GM18868 (cell line): ENCODE results near the gene EFNA4.

Experiments
- ATAC-seq: cut with Tn5 transposase; IDR thresholded peaks from one replicate; pipeline ENCODE4 v1.9.1; 2021; ENCODE audit warnings: mild to moderate bottlenecking, moderate library complexity; ENCODE audit not compliant: unreplicated experiment

The EFNA4 gene, protein sequence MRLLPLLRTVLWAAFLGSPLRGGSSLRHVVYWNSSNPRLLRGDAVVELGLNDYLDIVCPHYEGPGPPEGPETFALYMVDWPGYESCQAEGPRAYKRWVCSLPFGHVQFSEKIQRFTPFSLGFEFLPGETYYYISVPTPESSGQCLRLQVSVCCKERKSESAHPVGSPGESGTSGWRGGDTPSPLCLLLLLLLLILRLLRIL

DNA sequence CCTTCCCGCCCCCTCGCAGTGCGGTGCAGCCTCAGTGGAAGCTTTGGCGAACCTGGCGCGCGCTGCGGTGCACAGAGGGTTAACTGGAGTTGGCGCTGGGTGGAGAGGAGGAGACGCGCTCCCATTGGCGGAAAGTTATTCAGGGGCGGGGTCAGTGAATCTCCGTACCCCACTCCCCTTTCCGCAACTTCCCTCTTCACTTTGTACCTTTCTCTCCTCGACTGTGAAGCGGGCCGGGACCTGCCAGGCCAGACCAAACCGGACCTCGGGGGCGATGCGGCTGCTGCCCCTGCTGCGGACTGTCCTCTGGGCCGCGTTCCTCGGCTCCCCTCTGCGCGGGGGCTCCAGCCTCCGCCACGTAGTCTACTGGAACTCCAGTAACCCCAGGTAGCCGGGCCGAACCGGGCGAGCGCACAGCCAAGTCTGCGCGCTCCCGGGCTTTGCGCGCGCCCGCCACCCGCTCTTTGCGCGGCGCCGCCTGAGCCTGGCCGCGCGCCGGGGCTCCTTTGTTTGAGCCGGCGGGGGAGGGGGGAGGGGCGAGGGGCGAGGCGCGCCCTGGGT, at the start of gene EFNA4:
Gene EFNA4, plus strand, starts transcription at position 191 of the 561 bp plus-strand sequence. Its CDS starts 84 bp downstream, at position 275.
- peak; percentile 73 for ATAC-seq

DNA sequence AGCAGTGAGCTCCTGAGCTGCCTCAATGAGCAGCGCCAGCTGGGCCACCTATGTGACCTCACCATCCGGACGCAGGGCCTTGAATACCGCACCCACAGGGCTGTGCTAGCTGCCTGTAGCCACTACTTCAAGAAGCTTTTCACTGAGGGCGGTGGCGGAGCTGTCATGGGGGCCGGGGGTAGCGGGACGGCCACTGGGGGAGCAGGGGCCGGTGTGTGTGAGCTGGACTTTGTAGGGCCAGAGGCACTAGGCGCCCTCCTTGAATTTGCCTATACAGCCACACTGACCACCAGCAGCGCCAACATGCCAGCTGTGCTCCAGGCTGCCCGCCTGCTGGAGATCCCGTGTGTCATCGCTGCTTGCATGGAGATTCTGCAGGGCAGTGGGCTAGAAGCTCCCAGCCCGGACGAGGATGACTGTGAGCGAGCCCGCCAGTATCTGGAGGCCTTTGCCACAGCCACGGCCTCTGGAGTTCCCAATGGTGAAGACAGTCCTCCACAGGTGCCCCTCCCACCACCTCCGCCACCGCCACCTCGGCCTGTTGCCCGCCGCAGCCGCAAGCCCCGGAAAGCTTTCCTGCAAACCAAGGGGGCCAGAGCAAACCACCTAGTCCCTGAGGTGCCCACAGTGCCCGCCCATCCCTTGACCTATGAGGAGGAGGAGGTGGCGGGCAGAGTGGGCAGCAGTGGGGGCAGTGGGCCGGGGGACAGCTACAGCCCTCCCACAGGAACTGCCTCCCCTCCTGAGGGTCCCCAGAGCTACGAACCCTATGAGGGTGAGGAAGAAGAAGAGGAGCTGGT, 48.6 kb upstream of the EFNA4 start:
- ATAC-seq = no peak

DNA sequence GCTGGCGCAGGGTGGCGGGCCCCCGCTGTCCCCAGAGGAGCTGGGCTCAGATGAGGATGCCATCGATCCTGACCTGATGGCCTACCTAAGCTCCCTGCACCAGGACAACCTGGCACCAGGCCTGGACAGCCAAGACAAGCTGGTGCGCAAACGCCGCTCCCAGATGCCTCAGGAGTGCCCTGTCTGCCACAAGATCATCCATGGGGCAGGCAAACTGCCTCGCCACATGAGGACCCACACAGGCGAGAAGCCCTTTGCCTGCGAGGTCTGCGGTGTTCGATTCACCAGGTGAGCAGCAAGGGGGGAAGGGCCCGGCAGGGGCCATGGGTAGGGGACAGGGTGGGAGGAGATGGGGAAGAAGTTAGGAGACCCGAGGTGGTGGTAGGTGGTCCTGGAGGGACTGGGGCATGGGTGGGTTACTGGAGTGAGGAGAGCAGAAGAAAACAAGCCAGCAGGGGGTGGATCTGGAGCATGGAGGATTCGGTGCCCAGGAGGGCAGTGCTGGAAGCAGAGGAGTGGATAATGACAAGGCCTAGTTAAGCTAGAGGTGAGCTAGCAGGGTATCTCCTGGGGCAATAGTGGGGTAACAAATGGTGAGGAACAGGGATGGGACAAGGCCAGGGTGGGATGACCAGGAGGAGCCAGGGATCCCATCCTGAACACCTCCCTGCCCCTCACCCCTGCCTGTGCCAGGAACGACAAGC, 47.9 kb upstream of the EFNA4 start:
- ATAC-seq = no peak

DNA sequence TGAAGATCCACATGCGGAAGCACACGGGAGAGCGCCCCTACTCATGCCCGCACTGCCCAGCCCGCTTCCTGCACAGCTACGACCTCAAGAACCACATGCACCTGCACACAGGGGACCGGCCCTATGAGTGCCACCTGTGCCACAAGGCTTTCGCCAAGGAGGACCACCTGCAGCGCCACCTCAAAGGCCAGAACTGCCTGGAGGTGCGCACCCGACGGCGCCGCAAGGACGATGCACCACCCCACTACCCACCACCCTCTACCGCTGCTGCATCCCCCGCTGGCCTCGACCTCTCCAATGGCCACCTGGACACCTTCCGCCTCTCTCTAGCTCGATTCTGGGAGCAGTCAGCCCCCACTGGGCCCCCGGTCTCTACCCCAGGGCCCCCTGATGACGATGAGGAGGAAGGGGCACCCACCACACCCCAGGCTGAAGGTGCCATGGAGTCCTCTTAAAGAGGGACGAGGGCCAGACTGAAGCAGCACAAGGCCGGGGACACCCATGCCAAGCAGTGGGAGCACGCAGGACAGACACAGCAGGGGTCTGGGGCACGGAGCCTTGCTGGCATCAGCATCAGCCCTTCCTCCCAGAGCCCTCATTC, 47.2 kb upstream of the EFNA4 start:
- no peak for ATAC-seq

DNA sequence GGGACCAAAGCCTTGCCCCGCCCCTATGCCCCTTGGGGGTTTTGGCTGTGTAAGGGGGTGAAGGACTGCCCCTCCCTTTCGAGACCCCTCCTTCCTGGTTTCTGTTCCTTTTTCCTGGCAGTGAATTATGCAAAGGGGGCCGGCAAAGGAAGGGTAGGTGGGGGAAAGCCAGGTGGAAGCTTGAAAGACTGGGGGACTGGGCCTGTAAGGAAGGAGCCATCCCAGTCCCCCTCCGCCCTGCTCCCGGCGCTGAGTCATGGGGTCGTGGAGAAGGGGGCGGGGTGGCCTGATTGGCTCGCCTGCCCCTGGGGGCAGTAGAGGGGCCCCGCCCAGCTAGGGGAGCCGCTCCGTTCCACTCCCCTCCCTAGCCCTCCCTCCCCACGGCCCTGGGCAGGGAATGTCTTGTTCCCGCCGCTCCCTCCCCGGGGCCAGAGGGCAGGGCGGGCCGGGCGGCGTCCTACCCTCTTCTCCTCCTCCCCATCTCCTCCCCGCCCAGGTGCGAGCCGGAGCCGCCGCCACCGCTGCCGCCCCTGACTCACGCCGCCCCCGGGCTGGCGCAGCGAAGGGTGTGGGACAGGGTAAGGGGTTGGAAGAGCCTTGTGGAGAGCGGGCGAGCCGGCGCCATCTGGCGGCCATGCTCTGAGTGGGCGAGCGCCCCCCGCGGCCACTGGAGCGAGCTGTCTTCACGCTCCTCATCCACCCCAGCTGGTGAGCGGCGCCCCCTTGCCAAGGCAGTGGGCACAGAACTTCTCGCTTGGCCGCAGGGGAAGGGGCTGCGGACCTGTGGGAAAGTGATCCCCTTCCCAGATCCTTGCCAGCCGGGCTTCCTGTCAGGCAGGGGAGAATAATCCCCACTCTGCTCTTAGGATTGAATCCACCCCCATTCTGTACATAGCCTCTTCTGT, 46.2 kb upstream of the EFNA4 start:
- peak; percentile 80 for ATAC-seq

DNA sequence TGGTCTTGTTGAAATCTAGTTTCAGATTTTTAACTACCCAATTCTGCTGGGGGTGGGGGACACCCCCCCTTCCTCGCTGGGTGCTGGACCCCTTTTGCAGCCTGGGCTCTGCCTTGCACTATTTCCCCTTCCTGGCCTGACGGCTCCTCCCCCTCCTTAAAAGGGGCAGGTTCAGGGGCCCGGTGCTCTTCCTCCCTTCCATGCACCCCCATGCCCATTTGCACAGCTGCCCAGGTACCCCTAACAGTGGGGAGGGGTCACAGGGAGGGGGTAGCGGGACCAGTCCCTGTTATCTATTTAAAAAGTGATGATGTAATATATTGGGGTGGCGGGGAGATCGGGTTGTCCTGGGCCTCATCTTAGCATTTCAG, 45.6 kb upstream of the EFNA4 start:
- ATAC-seq = peak; percentile 8

DNA sequence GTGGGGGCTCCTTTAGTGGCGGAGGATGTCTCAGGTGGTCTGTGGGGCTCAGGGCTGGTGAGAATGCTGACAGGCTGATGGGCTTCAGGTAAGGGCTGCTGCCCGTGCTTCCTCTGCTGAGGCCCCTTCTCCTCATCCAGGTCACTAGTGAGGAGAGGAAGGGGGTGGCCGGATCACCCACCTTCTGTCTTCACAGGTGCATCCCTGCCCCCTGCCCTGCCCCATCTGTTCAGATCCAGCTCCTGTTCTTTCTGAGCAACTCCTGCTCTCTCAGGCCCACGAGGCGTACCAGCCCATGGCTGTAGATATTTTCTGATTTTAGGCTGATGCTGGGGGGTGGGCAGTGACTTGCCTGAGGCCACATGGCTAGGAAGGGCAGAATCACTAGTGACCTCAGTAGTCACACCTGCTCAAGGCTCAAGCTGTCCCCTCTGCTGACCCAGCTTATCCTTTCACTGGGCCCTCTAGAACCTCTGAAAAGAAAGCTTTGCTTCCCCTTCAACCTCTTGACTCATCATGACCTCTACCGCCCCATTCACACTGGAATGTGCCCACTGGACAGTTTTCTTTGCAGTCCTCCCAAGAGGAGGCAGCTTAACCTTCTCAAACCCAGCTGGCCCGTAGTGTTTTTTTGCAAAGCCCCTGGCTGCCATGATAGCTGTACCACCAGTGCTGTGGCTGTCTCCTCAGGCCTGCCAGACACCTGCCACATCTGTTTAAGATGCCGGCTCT, 44.8 kb upstream of the EFNA4 start:
- no peak for ATAC-seq

DNA sequence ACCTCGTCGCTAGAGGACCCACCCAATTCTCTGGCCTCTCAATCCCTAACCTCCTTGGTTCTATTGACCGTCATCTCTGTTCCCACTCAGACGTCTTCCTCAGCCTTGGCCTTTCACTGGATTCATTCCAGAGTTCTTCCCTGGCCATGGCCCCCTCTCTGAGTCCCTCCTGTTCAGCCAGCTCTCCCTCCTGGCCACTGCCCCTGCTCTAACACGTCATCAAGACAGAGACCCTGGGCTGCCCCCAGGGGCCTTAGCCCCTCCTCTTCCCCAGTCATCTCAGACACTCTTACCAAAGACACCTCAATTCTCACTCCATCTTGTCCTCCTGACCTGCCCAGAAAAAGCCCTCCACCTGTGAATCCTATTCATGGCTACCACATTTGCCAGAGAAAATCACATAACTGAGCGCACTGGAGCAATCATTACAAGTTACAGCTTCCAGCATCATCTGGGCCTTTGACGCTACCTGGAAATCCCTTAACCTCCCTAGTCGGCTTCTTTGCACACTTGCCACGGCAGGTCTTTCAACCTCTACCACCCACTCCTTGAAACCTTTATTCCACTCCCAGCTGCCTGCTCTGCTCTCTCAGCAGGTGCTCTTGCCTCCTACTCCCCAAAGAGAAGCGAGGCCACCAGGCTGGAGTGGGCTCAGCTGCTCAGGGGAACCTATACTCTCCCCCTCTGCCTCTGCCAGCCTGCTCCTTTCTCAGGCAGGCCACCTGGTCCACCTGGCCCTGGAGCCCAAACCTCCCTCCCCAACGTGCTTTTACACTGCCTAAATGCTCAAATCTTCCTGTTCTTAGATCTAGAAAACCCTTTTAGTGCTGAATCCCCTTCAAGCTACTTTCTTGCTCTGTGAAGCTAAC, 43.9 kb upstream of the EFNA4 start:
- ATAC-seq = no peak

DNA sequence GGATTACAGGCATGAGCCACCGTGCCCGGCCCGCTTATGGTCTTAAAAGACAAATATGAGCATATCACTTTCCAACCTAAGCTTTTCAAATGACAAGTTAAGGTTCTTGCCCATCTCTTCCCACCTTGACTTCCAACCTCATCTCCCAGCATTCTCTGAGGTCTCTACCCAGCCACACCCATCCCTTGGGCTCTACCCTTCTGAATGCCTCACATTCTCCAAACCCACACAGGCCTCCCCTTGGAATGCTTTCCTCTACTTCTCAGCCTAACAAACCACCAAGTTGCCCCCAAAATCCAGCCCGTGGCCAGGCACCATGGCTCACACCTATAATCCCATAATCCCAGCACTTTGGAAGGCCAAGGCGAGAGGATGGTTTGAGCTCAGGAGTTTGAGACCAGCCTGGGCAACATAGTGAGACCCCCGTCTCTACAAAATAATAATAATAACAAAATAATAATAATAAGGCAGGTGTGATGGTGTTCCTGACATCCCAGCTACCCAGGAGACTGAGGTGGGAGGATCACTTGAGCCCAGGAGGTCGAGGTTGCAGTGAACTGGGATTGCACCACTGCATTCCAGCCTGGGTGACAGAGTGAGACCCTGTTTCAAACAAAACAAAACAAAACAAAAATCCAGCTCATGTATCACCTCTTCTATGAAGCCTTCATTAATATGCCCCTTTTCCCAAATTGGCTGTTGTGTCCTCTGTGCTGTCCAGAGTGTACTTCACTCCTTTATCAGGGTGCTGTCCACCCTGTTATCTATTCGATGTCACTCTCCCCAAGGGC, 41.2 kb upstream of the EFNA4 start:
- ATAC-seq = no peak

DNA sequence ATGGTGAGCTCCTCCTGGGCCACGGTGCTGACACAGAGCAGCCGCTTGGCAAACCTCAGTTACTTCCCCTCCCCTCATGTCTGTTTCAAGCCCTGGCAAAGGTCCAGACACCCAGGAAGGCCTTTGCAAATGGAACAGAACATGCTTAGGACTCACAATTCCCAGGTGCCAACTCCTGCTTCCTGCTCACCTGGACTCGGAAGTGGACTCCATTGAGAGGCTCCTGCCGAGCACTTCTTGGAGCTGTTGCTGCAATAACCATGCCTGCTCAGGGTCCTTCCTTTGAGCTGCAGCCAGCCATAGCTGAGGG, 40.7 kb upstream of the EFNA4 start:
- ATAC-seq = no peak

DNA sequence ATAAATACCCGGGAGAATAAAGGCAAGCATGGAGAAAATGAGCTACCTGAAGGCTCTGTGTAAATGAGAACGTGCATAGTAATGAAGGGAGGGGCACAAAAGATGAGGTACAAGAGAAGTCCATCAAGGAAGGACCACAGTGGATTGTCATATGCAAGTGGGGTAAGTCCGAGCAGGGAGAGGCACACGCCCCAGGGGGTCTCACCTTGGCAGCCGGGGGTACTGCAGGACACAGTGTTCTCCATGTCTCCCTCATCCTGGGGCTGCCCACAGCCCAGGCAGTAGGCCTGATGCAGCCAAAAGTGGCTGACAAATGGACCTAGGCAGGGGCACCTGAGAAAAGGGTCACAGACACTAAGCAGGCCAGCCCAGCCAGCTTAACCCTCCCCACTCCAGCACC, 39.9 kb upstream of the EFNA4 start:
- no peak for ATAC-seq

DNA sequence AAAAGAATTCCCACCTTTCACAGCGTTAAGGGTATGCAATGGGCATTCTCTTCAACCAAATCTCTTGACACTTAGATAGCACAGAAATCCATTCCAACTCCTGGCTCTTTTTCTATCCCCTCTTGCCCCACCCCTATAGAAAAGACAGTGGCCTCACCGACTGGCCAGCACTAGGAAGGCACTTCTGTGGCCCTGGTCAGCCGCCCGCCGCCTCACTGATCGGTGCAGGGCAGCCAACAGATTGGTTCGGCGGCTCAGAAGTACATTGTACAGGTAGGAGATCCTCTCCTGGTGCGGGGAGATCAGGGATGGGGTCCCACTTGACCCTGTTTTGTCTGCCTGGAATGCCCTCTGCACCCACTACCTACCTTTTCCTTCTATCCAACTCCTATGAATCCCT, 39.2 kb upstream of the EFNA4 start:
- no peak for ATAC-seq

DNA sequence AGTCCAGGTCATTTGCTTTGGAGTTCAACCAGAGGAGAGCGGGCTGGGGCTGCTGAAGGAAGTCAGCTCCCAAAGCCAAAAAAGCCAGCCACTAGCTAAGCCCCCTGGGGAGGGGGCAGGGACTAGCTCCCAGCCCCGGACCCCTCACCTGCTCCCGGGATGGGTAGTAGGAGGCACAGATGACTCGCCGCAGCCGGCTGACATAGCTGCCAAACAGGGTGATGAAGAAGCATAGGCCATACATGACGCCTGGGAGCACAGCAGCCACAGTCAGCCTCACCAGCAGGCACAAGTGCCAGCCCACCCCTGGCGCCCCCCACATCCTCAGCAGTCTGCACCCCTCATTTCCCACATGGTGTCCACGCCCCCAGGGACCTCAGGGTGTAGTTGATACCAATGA, 37.4 kb upstream of the EFNA4 start:
- no peak for ATAC-seq

DNA sequence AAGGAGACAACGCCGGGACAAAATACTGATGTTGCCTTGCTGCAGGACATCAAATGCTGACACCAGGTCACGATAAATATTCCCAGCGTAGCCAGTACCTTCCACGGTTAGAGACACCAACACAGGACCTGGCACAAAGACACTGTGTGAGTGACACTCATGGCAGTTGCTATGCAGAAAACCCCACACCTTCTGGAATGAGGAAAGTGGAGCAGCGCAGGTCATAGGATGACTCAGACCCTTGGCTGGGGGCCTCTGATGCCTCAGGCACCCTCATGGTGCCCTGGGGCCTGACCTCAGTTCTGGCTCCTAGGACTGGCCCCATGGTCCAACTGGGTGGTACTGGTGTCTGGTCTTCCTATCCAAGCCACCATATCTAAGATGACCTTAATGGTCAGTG, 37.0 kb upstream of the EFNA4 start:
- no peak for ATAC-seq

DNA sequence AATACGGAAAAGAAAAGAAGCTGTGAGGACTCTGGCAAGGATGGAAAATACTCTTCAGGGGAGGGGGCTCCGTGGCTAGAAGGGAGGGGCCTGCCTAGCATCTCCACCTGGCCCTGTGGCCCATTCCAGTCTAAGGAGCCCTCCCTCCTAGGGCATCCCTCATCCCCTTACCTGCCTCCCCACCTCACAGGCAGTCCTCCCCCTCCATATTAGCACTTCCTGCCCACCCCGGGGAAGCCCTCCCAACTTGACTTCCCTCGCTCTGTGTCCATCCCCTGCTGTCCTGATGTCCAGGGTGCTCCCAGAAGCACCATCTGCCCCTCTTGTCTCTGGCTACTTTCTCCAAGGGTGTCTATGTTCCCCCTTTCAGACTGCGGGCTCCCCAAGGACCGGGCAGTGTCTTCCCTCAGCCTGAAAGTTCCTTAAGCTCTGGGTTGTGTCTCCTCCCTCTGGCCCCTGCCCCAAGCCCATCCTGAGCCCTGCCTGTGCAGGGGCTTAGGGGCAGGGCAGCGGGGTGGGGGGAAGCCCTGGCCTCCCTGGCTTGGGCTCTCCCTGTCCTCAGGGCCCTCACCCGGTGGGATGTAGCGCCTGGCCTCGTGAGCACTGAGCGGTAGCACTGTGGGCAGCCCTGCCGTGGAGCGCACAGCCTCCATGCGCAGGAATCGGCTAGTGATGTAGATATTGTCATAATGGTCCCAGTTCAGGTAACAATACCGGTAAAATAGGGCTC, 33.9 kb upstream of the EFNA4 start:
- no peak for ATAC-seq

DNA sequence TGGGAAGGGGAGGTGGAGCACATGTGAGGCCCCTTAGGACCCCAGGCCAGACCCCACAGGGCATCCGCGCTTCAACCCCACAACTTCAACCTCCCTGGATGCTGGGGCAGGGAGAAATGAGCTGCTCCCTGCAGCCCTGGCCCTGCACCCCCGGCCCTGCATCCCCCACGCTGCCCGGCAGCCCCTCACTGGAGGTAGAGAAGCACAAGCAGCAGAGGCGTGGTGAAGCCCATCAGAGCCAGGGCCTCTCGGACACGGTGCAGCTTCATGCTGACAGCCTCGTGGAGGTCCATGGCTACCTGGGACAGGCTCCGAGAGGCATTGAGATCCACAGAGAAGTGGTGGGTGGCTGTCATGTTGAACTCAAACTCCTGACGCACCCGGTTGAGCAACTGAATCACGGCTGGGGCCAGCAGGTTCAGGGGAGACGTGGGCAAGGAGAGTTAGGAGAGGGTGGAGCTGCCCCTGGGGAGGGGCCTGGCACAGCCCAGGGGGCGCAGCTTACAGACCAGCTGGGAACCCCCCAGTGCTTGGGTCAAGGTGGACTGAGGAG, 33.2 kb upstream of the EFNA4 start:
- no peak for ATAC-seq

DNA sequence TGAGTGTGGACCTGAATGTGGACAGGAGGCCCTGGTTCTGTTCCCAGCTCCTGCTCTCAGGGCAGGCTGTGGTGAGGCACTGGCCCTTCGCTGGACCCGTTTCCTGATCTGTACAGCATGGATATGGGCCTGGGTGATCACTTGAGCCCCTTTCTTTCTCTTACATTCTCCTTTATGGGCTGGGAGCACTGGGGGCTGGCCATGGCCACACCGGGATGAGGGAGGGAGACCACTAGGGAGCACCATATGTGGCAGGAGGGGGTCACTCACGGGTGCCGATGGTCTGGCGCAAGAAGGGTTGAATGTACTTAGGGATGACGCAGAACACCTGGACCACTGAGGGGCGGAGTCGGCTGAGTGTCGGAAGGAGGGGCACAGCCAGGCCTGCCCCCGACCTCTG, 32.6 kb upstream of the EFNA4 start:
- no peak for ATAC-seq
